Glomerular endothelial cell (primary cell): ENCODE data around the gene AP1G1. TPM values are rescaled to one million over a fixed set of nuclear protein-coding genes. Genes with fewer than 3 reads are reported as not detected.
"Not testable (repeated sequence)": the region's sequence is repeated elsewhere in the genome, so short reads cannot be mapped to it uniquely, and the experiment has no call there.

Source experiments
- DNase-seq: peaks from one replicate; pipeline ENCODE4 v3.0.0-alpha.2; 2011; ENCODE audit warnings: low read depth, low spot score; ENCODE audit errors: extremely low read depth
- total RNA-seq: library from RNA; depleted of rRNA; stranded (reverse); fragments of >200 nt; gene quantifications from 2 replicates; pipeline ENCODE4 v1.2.3, GENCODE V29; 2015

AP1G1 gene
- 51.9 and 75.7 TPM in 2 replicates for total RNA-seq

DNA sequence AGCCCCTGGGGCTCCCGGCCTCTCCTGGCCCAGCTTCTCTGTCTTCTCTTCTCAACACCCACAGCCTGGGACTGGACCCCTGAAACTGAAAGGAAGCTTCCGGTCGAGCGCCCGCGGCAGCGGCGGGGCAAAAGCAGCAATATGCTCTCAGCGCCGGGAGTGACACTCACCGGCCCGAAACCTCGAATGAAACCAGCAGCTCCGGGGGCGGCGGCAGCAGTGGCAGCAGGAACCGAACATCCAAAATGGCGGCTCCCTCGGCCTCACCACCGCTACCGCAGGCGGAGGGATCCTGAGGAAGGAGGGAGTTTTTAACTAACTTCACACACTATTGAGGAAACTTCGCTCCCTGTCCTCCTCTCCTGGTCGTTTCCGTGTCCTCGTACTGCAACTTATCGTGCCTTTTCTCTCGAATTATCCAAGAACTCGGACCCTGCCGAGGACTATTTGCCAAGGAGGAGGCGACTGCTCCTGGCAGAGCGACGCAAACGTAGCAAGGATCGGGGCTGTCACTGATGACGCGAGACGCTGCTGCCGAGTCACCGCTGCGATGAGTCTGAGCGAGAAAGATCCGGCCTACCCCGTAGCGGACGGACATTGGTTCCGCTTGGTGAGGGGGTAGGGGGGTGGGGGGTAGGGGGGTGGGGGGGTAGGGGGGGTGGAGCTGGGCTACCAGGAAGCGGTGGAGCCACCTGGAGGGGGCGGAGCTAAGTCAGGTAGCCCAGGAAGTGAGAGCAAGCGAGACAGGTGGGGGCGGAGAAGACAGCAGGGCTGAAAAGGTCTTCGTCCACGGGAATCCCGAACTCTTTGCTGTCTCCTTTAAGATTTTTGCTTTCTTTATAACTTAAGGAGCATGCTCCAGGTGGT lies at the start of gene AP1G1:
AP1G1 (minus strand) TSS at position 242 of the 867 bp plus-strand sequence. CDS start 19,355 bp downstream, outside the sequence.
- DNase-seq, result peak; percentile 94

DNA sequence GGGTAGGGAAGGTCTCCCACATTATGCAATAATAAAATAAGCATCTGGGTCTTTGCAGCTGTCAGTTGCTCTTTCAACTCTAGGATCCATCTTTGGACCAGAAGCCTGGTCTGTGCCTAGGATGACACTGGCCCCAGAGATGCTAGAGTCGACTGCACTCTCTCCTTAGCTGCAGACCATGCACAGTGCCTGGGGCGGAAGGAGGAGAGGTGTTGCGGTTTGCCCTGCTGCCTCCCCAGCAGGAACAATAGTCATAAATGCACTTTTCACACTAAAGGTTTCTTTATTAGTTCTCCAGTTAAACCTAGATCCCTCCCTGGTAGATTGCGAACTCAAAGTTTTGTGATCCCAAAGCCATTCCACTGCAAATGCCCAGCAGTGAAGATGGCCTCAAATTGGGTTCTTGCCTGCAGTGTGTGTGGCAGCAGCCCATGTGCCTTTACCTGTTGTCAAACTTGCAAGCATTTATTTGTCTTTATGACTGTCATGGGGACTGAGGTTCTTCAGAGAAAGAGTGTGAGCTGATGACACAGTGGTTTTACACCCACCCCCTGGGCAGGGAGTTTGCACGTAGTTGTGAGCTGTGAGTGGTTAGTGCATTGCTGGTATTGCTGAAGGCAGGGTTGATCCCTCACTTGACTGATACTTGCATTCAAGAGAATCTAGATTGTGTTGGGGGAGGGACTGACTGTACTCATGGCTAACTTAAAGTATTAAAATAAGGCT lies 47.5 kb upstream of the AP1G1 start:
- DNase-seq, result no peak

DNA sequence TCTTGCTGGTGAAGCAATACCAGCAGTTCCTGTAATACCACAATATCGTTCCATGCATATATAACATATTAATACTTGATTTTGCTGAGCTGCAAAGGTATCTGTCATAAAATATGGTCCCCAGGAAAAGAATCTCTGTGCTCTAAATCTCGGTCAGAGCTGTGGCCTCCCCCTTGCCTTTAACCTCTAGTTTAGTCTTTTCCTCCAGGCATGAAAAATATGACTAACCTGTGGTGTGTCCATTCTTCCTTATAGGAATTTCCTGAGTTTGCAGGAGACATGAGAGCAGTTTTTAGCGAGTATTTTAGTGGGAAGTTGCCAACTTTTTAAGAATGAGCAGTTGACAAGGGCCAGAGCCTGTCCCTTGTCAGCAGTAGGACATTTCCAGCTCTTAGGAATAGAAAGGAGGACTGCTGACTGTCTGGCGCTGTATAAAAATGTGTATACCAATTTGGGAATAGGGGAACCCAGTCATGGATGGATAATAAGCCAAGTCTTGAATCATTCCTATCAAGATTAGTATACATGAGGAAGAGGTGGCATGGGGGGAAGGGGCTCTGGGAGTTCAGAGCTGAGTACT lies 45.8 kb upstream of the AP1G1 start:
- DNase-seq, result no peak

GRCh38 chr16:71853413-71853812 lies 44.8 kb upstream of the AP1G1 start:
- no peak for DNase-seq

- no peak for DNase-seq
Measured at GRCh38 chr16:71852561-71852960, 43.9 kb upstream of the AP1G1 start.

GRCh38 chr16:71852158-71852557 lies 43.5 kb upstream of the AP1G1 start:
- no peak for DNase-seq

DNA sequence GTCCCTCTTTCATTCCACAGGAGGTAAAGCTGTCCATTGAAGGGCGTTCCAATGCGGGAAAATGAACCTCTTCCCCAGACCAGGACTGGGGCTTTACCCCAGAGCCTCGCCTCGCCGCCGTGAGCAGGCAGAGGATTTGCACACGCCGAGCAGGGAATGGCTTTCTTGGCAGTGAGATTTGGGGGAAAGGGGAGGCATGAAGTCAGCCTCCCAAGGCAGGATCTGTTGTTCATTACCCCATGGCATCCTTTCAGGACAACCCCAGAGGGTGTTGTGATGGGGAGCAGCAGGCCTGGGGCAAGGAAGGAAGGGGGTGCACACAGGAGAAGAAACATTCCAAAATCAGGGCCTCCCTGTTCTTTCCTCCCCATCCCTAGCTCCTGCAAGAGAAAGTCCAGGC lies 43.1 kb upstream of the AP1G1 start:
- no peak for DNase-seq

DNA sequence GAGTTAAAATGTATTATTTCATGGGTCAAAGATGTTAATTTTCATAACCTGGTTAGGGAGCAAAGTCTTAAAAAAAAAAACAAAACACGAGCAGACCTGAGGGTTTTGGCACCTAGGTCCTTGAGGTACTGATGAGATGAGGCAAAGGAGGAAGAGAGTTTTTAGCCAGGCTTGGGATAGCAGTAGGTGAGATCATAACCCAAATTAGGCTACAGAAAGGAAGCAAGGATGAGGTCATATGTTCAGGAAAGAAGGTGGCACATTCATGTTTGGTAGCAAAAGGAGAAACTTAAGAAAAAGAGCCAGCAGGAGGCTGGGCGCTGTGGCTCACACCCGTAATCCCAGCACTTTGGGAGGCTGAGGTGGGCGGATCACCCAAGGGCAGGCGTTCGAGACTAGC lies 40.0 kb upstream of the AP1G1 start:
- no peak for DNase-seq

GRCh38 chr16:71847096-71847495 lies 38.5 kb upstream of the AP1G1 start:
- no peak for DNase-seq

GRCh38 chr16:71846431-71846830 lies 37.8 kb upstream of the AP1G1 start:
- no peak for DNase-seq

DNA sequence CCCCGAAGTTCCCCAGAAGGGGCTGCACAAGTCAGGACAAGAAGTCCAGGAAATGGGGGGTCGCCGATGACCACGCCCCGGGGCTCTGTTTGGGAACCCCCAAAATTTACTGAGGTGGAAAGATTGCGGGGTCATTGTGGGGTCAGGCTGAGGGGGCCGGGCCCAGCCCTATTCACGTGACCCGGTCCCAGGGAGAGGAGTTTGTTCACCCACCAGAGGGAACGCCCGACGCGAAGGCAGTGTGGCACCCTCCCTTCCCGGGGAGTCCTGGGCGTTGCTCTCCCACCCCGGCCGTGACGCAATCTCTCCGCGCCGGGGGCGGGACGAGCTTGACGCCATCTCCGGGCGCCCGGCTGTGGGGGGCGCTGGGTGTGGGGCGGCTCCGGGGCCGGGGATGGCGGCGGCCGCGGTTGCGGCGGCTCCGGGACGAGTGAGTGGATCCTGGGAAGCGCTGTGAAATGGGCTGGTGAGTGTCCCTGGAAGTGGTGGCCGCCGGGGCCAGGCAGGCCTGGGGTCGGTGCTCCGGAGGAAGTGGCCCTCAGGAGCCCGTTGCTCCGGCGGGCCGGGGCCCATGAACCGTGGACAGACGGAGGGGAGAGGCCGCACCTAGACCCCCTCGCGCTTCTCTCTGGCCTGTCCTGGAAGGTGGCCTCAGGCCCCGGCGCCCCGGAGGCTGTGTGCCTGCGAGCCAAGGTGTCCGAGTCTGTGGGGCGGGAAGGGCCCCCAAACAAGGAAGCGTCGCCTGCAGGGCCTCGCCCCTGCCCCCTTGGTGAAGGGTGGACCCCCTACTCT lies 37.2 kb upstream of the AP1G1 start, which contains the start of gene ATXN1L:
ATXN1L (plus strand) TSS at position 338 of the 792 bp plus-strand sequence. CDS start 3,765 bp downstream, outside the sequence.
- no peak for DNase-seq

DNA sequence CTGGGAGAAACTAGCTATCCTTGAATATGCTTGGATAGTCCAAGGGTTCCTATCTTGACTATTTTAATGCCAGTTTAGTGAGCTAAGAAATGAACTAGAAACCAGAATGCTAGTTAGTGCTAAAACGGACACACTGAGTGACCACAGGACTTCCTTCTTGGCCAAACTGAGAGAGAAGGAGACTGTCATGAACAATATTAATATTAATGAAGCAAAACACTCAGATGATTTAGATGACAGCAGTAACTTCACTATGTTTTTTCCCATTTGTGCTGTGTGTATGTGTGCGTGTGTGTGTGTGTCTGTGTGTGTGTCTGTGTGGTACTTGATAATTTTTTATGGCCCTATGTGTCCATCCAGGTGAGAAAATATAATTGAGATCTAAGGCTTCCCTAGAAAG lies 34.9 kb upstream of the AP1G1 start:
- no peak for DNase-seq

DNA sequence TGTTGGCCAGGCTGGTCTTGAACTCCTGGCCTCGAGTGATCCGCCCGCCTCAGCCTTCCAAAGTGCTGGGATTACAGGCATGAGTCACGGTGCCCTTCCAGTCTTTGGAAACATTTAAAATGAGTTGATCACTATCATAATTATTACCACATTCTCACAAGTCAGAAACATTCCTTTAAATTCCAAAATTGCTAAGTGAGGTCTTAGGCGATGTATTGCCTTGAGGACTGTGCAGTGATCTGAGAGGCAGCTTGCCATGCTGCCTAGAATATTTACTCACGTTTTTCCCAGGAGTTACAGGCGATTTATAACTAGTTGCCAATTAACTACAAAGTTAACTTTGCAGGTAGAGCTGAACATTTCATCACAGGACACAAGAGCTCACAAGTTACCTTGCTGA lies 31.4 kb upstream of the AP1G1 start:
- no peak for DNase-seq

DNA sequence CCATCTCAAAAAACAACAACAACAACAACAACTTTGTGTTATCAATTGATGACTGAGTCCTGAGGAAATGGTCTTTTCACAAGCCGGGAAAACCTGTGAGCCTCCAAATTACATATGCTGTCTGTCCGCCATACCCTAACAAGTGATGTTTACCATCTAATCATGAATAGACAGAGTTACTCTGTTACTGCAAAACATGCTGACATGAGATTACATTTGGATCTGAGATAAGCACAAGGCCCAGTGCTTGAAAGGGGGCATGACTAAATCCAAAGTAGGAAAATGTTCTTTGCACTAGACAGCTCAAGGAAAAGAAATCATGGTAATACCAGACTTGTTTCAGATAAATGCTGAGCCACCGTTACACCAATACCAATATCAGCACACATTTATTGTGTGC lies 28.5 kb upstream of the AP1G1 start:
- no peak for DNase-seq

GRCh38 chr16:71834291-71834690 lies 25.7 kb upstream of the AP1G1 start:
- DNase-seq, result no peak

GRCh38 chr16:71832112-71832511 lies 23.5 kb upstream of the AP1G1 start:
- not testable (repeated sequence) for DNase-seq

GRCh38 chr16:71831698-71832097 lies 23.1 kb upstream of the AP1G1 start:
- not testable (repeated sequence) for DNase-seq

DNA sequence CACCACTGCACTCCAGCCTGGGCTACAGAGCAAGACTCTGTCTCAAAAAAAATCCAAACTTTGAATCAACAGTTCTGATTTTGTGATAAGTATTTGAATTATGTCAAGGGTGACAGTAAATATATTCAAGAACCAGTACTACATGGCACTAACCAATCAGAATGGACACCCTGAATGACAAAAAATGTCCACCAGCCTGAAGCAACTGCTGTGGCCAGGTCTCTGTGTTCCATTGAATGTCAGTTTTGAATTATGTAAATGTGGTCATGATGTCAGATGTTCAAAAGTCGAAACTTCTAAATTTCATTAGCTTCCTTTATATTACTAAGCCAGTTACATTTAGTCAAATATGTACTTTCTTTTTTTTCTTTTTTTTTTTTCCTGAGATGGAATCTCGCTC lies 21.7 kb upstream of the AP1G1 start:
- DNase-seq, result no peak

GRCh38 chr16:71826533-71827017 lies 17.9 kb upstream of the AP1G1 start:
- no peak for DNase-seq

DNA sequence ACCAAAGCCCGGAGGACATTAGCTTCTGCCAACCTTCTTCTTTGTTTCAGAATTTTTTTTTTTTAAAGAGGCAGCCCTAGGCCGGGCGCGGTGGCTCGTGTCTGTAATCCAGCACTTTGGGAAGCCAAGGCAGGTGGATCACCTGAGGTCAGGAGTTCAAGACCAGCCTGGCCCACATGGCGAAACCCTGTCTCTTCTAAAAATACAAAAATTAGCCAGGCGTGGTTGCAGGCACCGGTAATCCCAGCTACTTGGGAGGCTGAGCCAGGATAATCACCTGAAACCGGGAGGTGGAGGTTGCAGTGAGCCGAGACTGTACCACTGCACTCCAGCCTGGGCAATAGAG lies 8.5 kb upstream of the AP1G1 start:
- not testable (repeated sequence) for DNase-seq
